Measurements from ENCODE around the gene CMYA5. TPM values are rescaled to one million over a fixed set of nuclear protein-coding genes. Genes with fewer than 3 reads are reported as not detected.

The CMYA5 gene
- total RNA-seq, 4 donors from 2014 or later, result 15.9 to 33.9 (median 22.0) TPM

DNA sequence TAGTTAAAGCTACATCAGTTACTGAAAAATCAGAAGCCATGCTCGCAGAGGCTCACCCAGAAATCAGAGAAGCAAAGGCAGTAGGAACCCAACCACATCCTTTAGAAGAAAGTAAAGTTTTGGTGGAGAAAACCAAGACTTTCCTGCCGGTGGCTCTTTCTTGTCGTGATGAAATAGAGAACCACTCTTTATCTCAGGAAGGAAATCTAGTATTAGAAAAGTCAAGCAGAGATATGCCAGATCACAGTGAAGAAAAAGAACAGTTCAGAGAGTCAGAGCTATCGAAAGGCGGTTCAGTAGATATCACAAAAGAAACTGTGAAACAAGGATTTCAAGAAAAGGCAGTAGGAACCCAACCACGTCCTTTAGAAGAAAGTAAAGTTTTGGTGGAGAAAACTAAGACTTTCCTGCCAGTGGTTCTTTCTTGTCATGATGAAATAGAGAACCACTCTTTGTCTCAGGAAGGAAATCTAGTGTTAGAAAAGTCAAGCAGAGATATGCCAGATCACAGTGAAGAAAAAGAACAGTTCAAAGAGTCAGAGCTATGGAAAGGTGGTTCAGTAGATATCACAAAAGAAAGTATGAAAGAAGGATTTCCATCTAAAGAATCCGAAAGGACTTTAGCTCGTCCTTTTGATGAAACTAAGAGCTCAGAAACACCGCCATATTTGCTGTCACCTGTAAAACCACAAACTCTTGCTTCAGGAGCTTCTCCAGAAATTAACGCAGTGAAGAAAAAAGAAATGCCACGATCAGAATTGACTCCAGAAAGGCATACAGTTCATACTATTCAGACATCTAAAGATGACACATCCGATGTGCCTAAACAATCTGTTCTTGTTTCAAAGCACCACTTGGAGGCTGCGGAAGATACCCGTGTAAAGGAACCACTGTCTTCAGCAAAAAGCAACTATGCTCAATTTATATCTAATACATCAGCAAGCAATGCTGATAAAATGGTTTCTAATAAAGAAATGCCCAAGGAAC, 47.2 kb downstream of the CMYA5 start:
- WGBS, 2 donors, result 84 to 87% methylated on average over 14 of the region's 14 CpGs
- intact Hi-C loops (cut with DNase I), result no loop called here
- Histone ChIP-seq H3K9me3 (no peaks in the 10 kb centered on the region), H3K4me3 (replicated peaks in 1 of 3) (no peak overlapping the region), H3K36me3 (no peaks in the 10 kb centered on the region), H3K27ac (no peak overlapping the region), H3K4me1 (no peaks in the 10 kb centered on the region), H3K27me3 (no peaks in the 10 kb centered on the region)
- no peak for TF ChIP-seq POLR2A (IDR thresholded peaks at IDR 0.05)
- TF ChIP-seq, protein P1, sequence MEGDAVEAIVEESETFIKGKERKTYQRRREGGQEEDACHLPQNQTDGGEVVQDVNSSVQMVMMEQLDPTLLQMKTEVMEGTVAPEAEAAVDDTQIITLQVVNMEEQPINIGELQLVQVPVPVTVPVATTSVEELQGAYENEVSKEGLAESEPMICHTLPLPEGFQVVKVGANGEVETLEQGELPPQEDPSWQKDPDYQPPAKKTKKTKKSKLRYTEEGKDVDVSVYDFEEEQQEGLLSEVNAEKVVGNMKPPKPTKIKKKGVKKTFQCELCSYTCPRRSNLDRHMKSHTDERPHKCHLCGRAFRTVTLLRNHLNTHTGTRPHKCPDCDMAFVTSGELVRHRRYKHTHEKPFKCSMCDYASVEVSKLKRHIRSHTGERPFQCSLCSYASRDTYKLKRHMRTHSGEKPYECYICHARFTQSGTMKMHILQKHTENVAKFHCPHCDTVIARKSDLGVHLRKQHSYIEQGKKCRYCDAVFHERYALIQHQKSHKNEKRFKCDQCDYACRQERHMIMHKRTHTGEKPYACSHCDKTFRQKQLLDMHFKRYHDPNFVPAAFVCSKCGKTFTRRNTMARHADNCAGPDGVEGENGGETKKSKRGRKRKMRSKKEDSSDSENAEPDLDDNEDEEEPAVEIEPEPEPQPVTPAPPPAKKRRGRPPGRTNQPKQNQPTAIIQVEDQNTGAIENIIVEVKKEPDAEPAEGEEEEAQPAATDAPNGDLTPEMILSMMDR (IDR thresholded peaks at IDR 0.05), result no peak
- DNase-seq, result no peak

DNA sequence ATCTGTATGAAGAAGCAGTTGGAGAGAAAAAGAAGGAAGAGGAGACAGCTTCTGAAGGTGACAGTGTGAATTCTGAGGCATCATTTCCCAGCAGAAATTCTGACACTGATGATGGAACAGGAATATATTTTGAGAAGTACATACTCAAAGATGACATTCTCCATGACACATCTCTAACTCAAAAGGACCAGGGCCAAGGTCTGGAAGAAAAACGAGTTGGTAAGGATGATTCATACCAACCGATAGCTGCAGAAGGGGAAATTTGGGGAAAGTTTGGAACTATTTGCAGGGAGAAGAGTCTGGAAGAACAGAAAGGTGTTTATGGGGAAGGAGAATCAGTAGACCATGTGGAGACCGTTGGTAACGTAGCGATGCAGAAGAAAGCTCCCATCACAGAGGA, 48.7 kb downstream of the CMYA5 start:
- WGBS, 2 donors, result 89 to 90% methylated on average over 5 of the region's 5 CpGs
- no peak for TF ChIP-seq POLR2A (IDR thresholded peaks at IDR 0.05)
- TF ChIP-seq, protein P1 (IDR thresholded peaks at IDR 0.05), result no peak
- H3K27me3 ChIP-seq, result no peaks in the 10 kb centered on the region
- DNase-seq, result no peak
- H3K4me3 ChIP-seq (replicated peaks in 1 of 3), result no peak overlapping the region
- H3K4me1 ChIP-seq, result no peaks in the 10 kb centered on the region
- no peak overlapping the region for H3K27ac ChIP-seq
- no peaks in the 10 kb centered on the region for H3K36me3 ChIP-seq
- H3K9me3 ChIP-seq, result no peaks in the 10 kb centered on the region
- intact Hi-C loops (cut with DNase I), result no loop called here

DNA sequence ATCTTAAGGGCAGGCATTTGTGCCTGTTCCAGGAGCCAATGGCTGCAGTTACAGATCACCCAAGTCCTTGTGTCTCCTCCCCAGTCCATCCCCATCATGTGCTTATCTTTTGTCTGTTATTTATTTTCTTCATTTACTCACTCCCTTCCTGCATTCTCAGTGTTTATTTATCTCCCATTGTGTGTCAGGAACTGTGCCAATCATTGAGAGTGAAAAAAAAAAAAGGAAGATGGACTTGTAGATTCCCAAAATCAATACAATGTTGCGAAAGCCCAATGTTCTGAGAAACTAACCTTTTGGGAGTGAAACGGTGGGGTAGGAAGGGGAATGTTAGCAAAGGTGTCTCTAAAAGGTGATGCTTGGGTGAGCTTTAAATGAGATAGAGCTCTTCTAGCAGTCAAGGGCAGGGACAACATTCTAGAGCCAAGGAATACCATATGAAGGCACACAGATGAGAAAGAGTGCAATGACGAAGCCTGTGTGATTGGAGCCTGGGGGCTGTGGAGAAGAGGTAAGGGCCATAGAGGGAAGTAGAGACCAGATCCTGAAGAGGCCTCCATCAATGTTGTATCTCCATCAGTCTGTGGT, 53.0 kb downstream of the CMYA5 start:
- WGBS, 2 donors, result 88 to 89% methylated on average over 3 of the region's 3 CpGs
- no peak for DNase-seq
- intact Hi-C loops (cut with DNase I), result no loop called here
- Histone ChIP-seq H3K4me1 (no peaks in the 10 kb centered on the region), H3K27ac (no peak overlapping the region), H3K4me3 (replicated peaks in 1 of 3) (no peak overlapping the region), H3K27me3 (no peaks in the 10 kb centered on the region), H3K36me3 (no peaks in the 10 kb centered on the region), H3K9me3 (no peaks in the 10 kb centered on the region)
- TF ChIP-seq, protein P1 (IDR thresholded peaks at IDR 0.05), result no peak
- TF ChIP-seq POLR2A (IDR thresholded peaks at IDR 0.05), result no peak

DNA sequence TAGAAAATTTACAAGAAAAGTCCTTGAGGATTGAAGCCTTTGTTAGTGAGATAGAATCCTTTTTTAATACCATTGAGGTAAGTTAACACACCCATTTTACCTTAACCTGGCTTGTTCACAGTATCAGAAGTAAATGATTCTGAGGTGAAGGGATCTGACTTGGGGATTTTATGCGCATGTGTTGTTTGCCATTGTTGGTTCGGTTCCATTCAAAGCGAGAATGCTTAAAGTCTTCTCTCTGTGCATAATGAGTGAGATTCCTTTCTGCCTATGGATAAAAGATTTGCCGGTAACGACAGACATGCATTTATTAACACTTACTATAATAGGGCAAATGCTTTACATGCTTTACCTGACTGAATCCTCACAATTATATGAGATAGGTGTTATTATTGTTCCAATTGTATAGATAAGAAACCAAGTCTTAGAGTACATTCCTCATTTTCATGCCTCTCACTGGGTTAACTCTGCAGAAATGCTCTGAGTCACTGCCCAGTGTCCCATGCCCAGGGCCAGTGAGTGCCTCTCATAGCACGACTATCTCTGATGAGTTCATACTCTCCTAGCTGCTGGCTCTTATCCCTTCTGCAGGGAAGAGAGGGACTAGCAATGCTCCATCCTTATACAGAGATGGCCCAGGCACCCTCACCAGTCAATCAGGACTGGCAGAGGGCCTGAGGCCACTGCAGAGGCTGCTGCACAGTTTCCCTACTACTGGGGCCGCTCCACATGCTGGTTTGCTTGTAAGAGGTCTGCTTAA, 54.4 kb downstream of the CMYA5 start:
- intact Hi-C loops (cut with DNase I), result no loop called here
- no peaks in the 10 kb centered on the region for H3K27me3 ChIP-seq
- no peaks in the 10 kb centered on the region for H3K36me3 ChIP-seq
- no peaks in the 10 kb centered on the region for H3K4me1 ChIP-seq
- 82 to 87% methylated on average over 7 of the region's 7 CpGs for WGBS, 2 donors
- no peak overlapping the region for H3K4me3 ChIP-seq (replicated peaks in 1 of 3)
- no peak overlapping the region for H3K27ac ChIP-seq
- H3K9me3 ChIP-seq, result no peaks in the 10 kb centered on the region
- DNase-seq, result no peak
- TF ChIP-seq POLR2A (IDR thresholded peaks at IDR 0.05), result no peak
- TF ChIP-seq, protein P1 (IDR thresholded peaks at IDR 0.05), result no peak

Data from thyroid gland (tissue), 4 donors.